IPS-NIHi11 (cell line): Measurements from ENCODE around the gene GOLGA3.
"Not testable (repeated sequence)": the region's sequence is repeated elsewhere in the genome, so short reads cannot be mapped to it uniquely, and the experiment has no call there.

Source experiments
- DNase-seq: peaks from one replicate; pipeline ENCODE4 v3.0.0; 2012; ENCODE audit warnings: mixed read lengths, low spot score

The GOLGA3 gene

GRCh38 chr12:132828706-132829534 is at the start of gene GOLGA3:
GOLGA3 (minus strand) TSS chr12:132828869; CDS start chr12:132822128, 6,741 bp downstream.
- DNase-seq = peak; percentile 100

GRCh38 chr12:132874620-132875019 is 46.0 kb upstream of the GOLGA3 start:
- not testable (repeated sequence) for DNase-seq

- DNase-seq = no peak
Observed at GRCh38 chr12:132874175-132874574, 45.5 kb upstream of the GOLGA3 start.

GRCh38 chr12:132873724-132874123 is 45.1 kb upstream of the GOLGA3 start:
- DNase-seq = no peak

- DNase-seq = no peak
Observed at GRCh38 chr12:132872975-132873421, 44.3 kb upstream of the GOLGA3 start.

- DNase-seq = no peak
Observed at GRCh38 chr12:132872073-132872855, 43.6 kb upstream of the GOLGA3 start.

GRCh38 chr12:132869551-132869950 is 40.9 kb upstream of the GOLGA3 start:
- no peak for DNase-seq

- no peak for DNase-seq
Observed at GRCh38 chr12:132866251-132866828, 37.7 kb upstream of the GOLGA3 start.

- no peak for DNase-seq
Observed at GRCh38 chr12:132861558-132861957, 32.9 kb upstream of the GOLGA3 start.

- no peak for DNase-seq
Observed at GRCh38 chr12:132858718-132859266, 30.1 kb upstream of the GOLGA3 start.

GRCh38 chr12:132857019-132857418 is 28.4 kb upstream of the GOLGA3 start:
- not testable (repeated sequence) for DNase-seq

- DNase-seq = no peak
Observed at GRCh38 chr12:132856581-132856980, 27.9 kb upstream of the GOLGA3 start.

- not testable (repeated sequence) for DNase-seq
Observed at GRCh38 chr12:132855211-132855610, 26.5 kb upstream of the GOLGA3 start.

- no peak for DNase-seq
Observed at GRCh38 chr12:132853285-132854092, 24.8 kb upstream of the GOLGA3 start.

GRCh38 chr12:132852496-132852895 is 23.8 kb upstream of the GOLGA3 start:
- no peak for DNase-seq

GRCh38 chr12:132851465-132851864 is 22.8 kb upstream of the GOLGA3 start:
- DNase-seq = no peak

- DNase-seq = no peak
Observed at GRCh38 chr12:132850291-132850690, 21.6 kb upstream of the GOLGA3 start.

- DNase-seq = no peak
Observed at GRCh38 chr12:132848521-132848920, 19.9 kb upstream of the GOLGA3 start.

GRCh38 chr12:132847363-132848356 is 19.0 kb upstream of the GOLGA3 start:
- DNase-seq = peak; percentile 81

- DNase-seq = not testable (repeated sequence)
Observed at GRCh38 chr12:132844681-132845080, 16.0 kb upstream of the GOLGA3 start.
